Lung (tissue), 12 donors: ENCODE measurements around the gene ATP7B. TPM values are rescaled to one million over a fixed set of nuclear protein-coding genes. Genes with fewer than 3 reads are reported as not detected.
"Not testable (repeated sequence)": the region's sequence is repeated elsewhere in the genome, so short reads cannot be mapped to it uniquely, and the experiment has no call there.

ENCODE experiments used
- ATAC-seq: fragments of 200-7000 bp; cut with Tn5 transposase; one replicate; pipeline ENCODE4 v1.9.1; 2020; ENCODE audit warnings: moderate number of reproducible peaks; ENCODE audit not compliant: insufficient read depth, low FRiP score
- DNase-seq, 3 donors: peaks; one replicate each; pipeline ENCODE4 v3.0.0-alpha.2; 2013 to 2017
- H3K27ac ChIP-seq, 2 donors: one replicate each; pipeline ENCODE4 v1.5.1; 2013; ENCODE audit warnings: mild to moderate bottlenecking in 2 of 2, moderate library complexity in 2 of 2, control low read depth in 1 of 2, inconsistent platforms in 1 of 2, low read depth in 1 of 2, low read length in 1 of 2
- H3K27me3 ChIP-seq, 3 donors: one replicate each; pipeline ENCODE4 v1.5.1; 2013; ENCODE audit warnings: low read length in 2 of 3; ENCODE audit not compliant: control insufficient read depth in 3 of 3, insufficient read depth in 3 of 3
- H3K36me3 ChIP-seq, 4 donors: one replicate each; pipeline ENCODE4 v1.5.1; 2013; ENCODE audit warnings: low read length in 4 of 4, mild to moderate bottlenecking in 1 of 4, moderate library complexity in 1 of 4; ENCODE audit not compliant: control insufficient read depth in 4 of 4, insufficient read depth in 4 of 4
- H3K4me1 ChIP-seq, 5 donors: one replicate each; pipeline ENCODE4 v1.5.1; 2013; ENCODE audit warnings: low read length in 5 of 5, mild to moderate bottlenecking in 2 of 5, moderate library complexity in 1 of 5; ENCODE audit not compliant: control insufficient read depth in 5 of 5, insufficient read depth in 5 of 5
- H3K4me3 ChIP-seq: one replicate; pipeline ENCODE4 v1.5.1; 2013; ENCODE audit warnings: mild to moderate bottlenecking, control low read depth, moderate library complexity
- H3K9ac ChIP-seq, 2 donors: one replicate each; pipeline ENCODE4 v1.5.1; 2013; ENCODE audit warnings: low read length in 2 of 2, control low read depth in 1 of 2; ENCODE audit not compliant: insufficient read depth in 1 of 2
- H3K9me3 ChIP-seq, 4 donors: one replicate each; pipeline ENCODE4 v1.5.1; 2013; ENCODE audit warnings: low read length in 3 of 4, mild to moderate bottlenecking in 1 of 4, moderate library complexity in 1 of 4; ENCODE audit not compliant: control insufficient read depth in 4 of 4, insufficient read depth in 3 of 4
- CTCF ChIP-seq: IDR thresholded peaks from 2 replicates; pipeline ENCODE4 v1.5.1; 2012; ENCODE audit warnings: mild to moderate bottlenecking; ENCODE audit errors: control extremely low read depth, extremely low read depth
- WGBS, 2 donors: extraction: QIAGEN DNeasy Blood & Tissue Kit; methylation state at CpG; one replicate each; pipeline ENCODE4 v1.1.7; 2013; 5-methylcytosine and 5-hydroxymethylcytosine counted together
- polyA plus RNA-seq, 2 donors: library from polyadenylated mRNA; stranded (reverse); fragments of 200-250 nt; gene quantifications; one replicate each; pipeline ENCODE4 v1.2.1, GENCODE V29; 2013
- total RNA-seq, 2 donors: library from RNA; depleted of rRNA in 1 of 2; stranded (reverse); fragments of >200 nt in 1 of 2; gene quantifications; one replicate each; pipeline ENCODE4 v1.2.1, GENCODE V29; 2014 to 2021
- donor health status: control.
- donor health status: control.
- donor health status: Bipolar disorder and iron deficiency.
- donor health status: healthy.
- donor health status: DM: yes; HTN: yes; CAD: no.

The ATP7B gene
- total and polyA plus RNA-seq, 4 donors: 1.4 to 10.2 (median 4.4) TPM

- Histone ChIP-seq H3K36me3 (peaks cover 0 to 1% (median 0%) of the 10 kb centered on the region in 4 donors), H3K9me3 (no peaks in the 10 kb centered on the region), H3K9ac (no peak overlapping the region), H3K27ac (no peak overlapping the region), H3K27me3 (no peaks in the 10 kb centered on the region), H3K4me3 (no peak overlapping the region), H3K4me1 (peaks cover 0 to 6% (median 0%) of the 10 kb centered on the region in 5 donors)
- DNase-seq: peak; percentile 53 to 78 (median 56)
- 62 to 68% methylated on average over 10 of the region's 10 CpGs for WGBS, 2 donors
- no peak for TF ChIP-seq CTCF
- no peak for ATAC-seq
These were observed 99.2 kb downstream of the ATP7B start for GRCh38 chr13:51912091-51912490.

- H3K36me3 ChIP-seq: no peaks in the 10 kb centered on the region
- 93 to 94% methylated on average over 12 of the region's 12 CpGs for WGBS, 2 donors
- no peaks in the 10 kb centered on the region for H3K9me3 ChIP-seq
- TF ChIP-seq CTCF: no peak
- no peak overlapping the region for H3K27ac ChIP-seq
- H3K4me1 ChIP-seq: peaks cover 0 to 12% (median 0%) of the 10 kb centered on the region in 5 donors
- no peak for ATAC-seq
- H3K4me3 ChIP-seq: no peak overlapping the region
- no peaks in the 10 kb centered on the region for H3K27me3 ChIP-seq
- no peak overlapping the region for H3K9ac ChIP-seq
- no peak for DNase-seq
These were observed 100.7 kb downstream of the ATP7B start for GRCh38 chr13:51910508-51910907.

- H3K4me3 ChIP-seq, ATAC-seq, H3K27ac ChIP-seq, DNase-seq, H3K27me3 ChIP-seq, H3K9ac ChIP-seq, H3K36me3 ChIP-seq, H3K9me3 ChIP-seq: not testable (repeated sequence)
- 83 to 89% methylated on average over 5 of the region's 5 CpGs for WGBS, 2 donors
- peaks cover 0 to 12% (median 0%) of the 10 kb centered on the region in 5 donors for H3K4me1 ChIP-seq
These were observed 102.0 kb downstream of the ATP7B start for GRCh38 chr13:51909265-51909664.

GRCh38 chr13:51907040-51907732 lies 104.1 kb downstream of the ATP7B start:
- peaks cover 0 to 6% (median 0%) of the 10 kb centered on the region in 5 donors for H3K4me1 ChIP-seq
- H3K27me3 ChIP-seq: no peaks in the 10 kb centered on the region
- H3K9me3 ChIP-seq: no peaks in the 10 kb centered on the region
- DNase-seq: no peak
- H3K9ac ChIP-seq: no peak overlapping the region
- no peak for ATAC-seq
- TF ChIP-seq CTCF: no peak
- H3K4me3 ChIP-seq: no peak overlapping the region
- no peak overlapping the region for H3K27ac ChIP-seq
- 62 to 69% methylated on average over 8 of the region's 8 CpGs for WGBS, 2 donors
- H3K36me3 ChIP-seq: no peaks in the 10 kb centered on the region
